Osteoblast (primary cell): ENCODE results near the gene GLRX. TPM values are rescaled to one million over a fixed set of nuclear protein-coding genes. Genes with fewer than 3 reads are reported as not detected.

Source experiments
- DNase-seq: peaks from one replicate; pipeline ENCODE4 v3.0.0; 2011; ENCODE audit warnings: low spot score, mixed read lengths; ENCODE audit not compliant: insufficient read length; ENCODE audit errors: missing footprints
- H2AFZ ChIP-seq: 2 replicates; pipeline ENCODE4 v1.6.0; 2011; ENCODE audit warnings: mild to moderate bottlenecking, low read length
- H3K27ac ChIP-seq: 2 replicates; pipeline ENCODE4 v1.5.1; 2011; ENCODE audit warnings: mild to moderate bottlenecking, low read depth, low read length, moderate library complexity
- H3K27me3 ChIP-seq: 2 replicates; pipeline ENCODE4 v1.6.0; 2012; ENCODE audit warnings: mild to moderate bottlenecking, control low read depth, inconsistent platforms, low read length, moderate library complexity; ENCODE audit not compliant: insufficient read depth
- H3K36me3 ChIP-seq: 2 replicates; pipeline ENCODE4 v1.5.1; 2011; ENCODE audit warnings: mild to moderate bottlenecking, low read length, control low read depth, moderate library complexity; ENCODE audit not compliant: insufficient read depth
- H3K4me1 ChIP-seq: 2 replicates; pipeline ENCODE4 v1.5.1; 2011; ENCODE audit warnings: mild to moderate bottlenecking, low read length, control low read depth, moderate library complexity; ENCODE audit not compliant: insufficient read depth
- H3K4me2 ChIP-seq: 2 replicates; pipeline ENCODE4 v1.6.0; 2011; ENCODE audit warnings: mild to moderate bottlenecking, low read length; ENCODE audit not compliant: insufficient read depth
- H3K4me3 ChIP-seq: fragments of 200-600 bp; sonication (generic); 3 replicates; pipeline ENCODE4 v1.5.1; 2012; ENCODE audit warnings: mild to moderate bottlenecking, low read length, inconsistent platforms; ENCODE audit not compliant: insufficient read depth
- H3K79me2 ChIP-seq: 2 replicates; pipeline ENCODE4 v1.6.0; 2012; ENCODE audit warnings: mild to moderate bottlenecking, low read length, control low read depth, inconsistent platforms; ENCODE audit not compliant: insufficient read depth
- H3K9me3 ChIP-seq: 2 replicates; pipeline ENCODE4 v1.5.1; 2011; ENCODE audit warnings: low read depth, low read length, control low read depth
- H4K20me1 ChIP-seq: 2 replicates; pipeline ENCODE4 v1.6.0; 2012; ENCODE audit warnings: mild to moderate bottlenecking, low read length, control low read depth; ENCODE audit not compliant: insufficient read depth
- total RNA-seq: library from RNA; depleted of rRNA; stranded (reverse); fragments of >200 nt; gene quantifications from 2 replicates; pipeline ENCODE4 v1.2.3, GENCODE V29; 2012
- TF ChIP-seq, protein P1 (sequence below): IDR thresholded peaks from 2 replicates; pipeline ENCODE4 v1.5.1; 2011; ENCODE audit warnings: mild to moderate bottlenecking, low read depth, low read length, moderate library complexity; ENCODE audit errors: extremely low read depth

Gene GLRX
- total RNA-seq, 1 donor, result 59.0 TPM

DNA sequence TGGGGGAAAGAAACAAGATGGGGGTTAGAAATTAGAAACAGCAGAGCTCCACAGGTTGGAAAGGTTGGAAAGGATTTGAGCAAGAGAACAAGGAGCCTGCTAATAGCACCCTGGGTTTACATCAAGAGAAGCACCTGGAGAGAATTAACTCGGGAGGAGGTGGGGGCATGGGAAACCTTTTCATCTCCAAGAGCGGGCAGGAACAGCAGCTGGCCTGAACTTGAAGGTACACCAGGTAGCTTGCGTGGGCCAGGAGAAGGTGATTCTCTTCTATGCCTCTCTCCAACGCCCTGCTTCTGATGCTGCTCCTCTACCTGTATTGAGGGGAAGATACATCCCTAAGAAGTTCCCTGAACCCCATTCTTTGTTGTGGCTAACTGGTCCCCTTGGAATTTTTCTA lies 37.1 kb upstream of the GLRX start:
- H3K4me3 ChIP-seq, result peak overlapping the region; percentile 50
- TF ChIP-seq, protein P1, sequence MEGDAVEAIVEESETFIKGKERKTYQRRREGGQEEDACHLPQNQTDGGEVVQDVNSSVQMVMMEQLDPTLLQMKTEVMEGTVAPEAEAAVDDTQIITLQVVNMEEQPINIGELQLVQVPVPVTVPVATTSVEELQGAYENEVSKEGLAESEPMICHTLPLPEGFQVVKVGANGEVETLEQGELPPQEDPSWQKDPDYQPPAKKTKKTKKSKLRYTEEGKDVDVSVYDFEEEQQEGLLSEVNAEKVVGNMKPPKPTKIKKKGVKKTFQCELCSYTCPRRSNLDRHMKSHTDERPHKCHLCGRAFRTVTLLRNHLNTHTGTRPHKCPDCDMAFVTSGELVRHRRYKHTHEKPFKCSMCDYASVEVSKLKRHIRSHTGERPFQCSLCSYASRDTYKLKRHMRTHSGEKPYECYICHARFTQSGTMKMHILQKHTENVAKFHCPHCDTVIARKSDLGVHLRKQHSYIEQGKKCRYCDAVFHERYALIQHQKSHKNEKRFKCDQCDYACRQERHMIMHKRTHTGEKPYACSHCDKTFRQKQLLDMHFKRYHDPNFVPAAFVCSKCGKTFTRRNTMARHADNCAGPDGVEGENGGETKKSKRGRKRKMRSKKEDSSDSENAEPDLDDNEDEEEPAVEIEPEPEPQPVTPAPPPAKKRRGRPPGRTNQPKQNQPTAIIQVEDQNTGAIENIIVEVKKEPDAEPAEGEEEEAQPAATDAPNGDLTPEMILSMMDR, result no peak
- peaks cover 70% of the 10 kb centered on the region for H3K4me1 ChIP-seq

DNA sequence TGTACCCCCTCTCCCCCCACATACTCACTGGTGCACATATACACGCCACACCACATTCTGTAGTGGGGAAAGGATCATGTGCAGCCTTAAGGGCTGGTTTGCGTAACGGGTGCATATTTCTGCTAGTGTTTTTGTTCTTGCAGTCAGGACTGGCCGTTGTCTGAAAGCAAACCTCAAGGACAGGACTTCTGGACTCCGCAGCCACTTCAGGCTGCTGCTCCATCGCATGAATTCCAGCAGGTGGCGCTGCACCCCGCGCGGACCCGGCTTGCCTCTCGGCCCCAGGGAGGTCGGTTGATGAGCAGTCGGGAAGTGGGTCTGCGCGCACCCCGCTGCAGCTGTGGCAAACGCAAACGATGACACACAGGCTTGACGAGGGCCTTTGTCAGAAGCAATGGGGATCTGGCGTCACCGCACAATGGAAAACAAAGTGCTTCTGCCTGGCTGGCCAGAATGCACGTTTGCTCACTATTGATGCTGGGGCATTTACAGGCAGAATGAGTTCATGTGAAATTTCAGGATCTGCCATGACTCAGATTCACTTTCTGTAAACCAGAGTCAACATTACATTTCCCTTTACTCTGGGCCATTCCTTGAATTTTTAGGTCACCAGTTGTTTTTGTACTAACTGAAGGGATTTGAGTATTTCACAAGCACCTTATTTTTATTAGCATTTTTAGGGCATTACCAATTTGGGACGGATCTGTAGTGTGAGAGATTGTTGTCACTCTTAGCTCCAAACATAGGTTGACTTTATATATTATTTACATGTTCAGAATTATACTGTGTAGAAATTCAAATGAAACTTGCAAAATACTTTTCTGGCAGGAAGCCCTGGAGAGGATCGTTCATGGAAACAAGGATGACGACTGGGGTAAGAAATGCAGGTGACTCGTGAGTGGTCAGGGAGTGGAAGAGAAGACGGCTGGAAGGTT lies 36.4 kb upstream of the GLRX start:
- Histone ChIP-seq H3K9me3 (no peaks in the 10 kb centered on the region), H2AFZ (no peak overlapping the region)
- TF ChIP-seq, protein P1, result peak; percentile 95

More for the DNA sequence above, 37.1 kb upstream of the GLRX start:
- Histone ChIP-seq H3K79me2 (no peaks in the 10 kb centered on the region), H3K9me3 (no peaks in the 10 kb centered on the region), H3K27ac (peak overlapping the region; percentile 100), H3K36me3 (no peaks in the 10 kb centered on the region), H3K4me2 (peak overlapping the region; percentile 80), H3K27me3 (no peaks in the 10 kb centered on the region), H4K20me1 (no peaks in the 10 kb centered on the region), H2AFZ (no peak overlapping the region)
- DNase-seq, result no peak

DNA sequence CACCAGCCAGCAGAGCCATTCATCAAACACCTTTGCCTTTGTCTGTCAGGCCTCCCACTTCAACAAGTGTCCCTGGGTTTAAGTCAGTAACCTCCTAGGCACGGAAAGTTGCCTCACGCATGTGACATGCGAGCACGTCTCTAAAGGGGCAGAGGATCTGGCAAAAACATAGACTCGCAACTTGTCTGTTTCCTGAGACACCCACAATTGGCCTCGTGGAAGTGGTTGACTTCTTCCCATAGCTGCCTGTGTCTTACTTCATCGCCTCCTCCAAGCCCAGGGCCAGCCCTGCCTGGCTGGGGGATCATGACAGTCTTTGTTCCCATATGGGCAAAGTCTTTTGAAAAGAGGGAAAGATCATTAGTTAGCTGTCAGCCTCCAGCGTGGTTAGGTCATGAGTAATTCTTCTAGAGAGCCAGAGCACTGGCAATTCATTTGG lies 35.5 kb upstream of the GLRX start:
- Histone ChIP-seq H3K27me3 (no peaks in the 10 kb centered on the region), H4K20me1 (no peaks in the 10 kb centered on the region), H3K79me2 (no peaks in the 10 kb centered on the region), H3K9me3 (no peaks in the 10 kb centered on the region), H2AFZ (peak overlapping the region; percentile 30), H3K4me3 (no peak overlapping the region), H3K4me1 (peaks cover 53% of the 10 kb centered on the region), H3K36me3 (no peaks in the 10 kb centered on the region), H3K27ac (peak overlapping the region; percentile 100), H3K4me2 (peak overlapping the region; percentile 80)
- peak; percentile 91 for DNase-seq
- TF ChIP-seq, protein P1, result no peak

More for the DNA sequence above, 36.4 kb upstream of the GLRX start:
- Histone ChIP-seq H3K4me1 (peaks cover 62% of the 10 kb centered on the region), H3K27me3 (no peaks in the 10 kb centered on the region), H3K36me3 (no peaks in the 10 kb centered on the region), H3K4me2 (peak overlapping the region; percentile 80), H3K4me3 (peak overlapping the region; percentile 50), H3K79me2 (no peaks in the 10 kb centered on the region), H4K20me1 (no peaks in the 10 kb centered on the region), H3K27ac (peak overlapping the region; percentile 100)
- peak; percentile 95 for DNase-seq
